ENCODE results near the gene TSR3. TPM values are rescaled to one million over a fixed set of nuclear protein-coding genes. Genes with fewer than 3 reads are reported as not detected.

TSR3 gene
- total and polyA plus RNA-seq, 2 donors (not counting 1 experiment from before 2014, with no cell fraction given) = 35.7 to 43.7 TPM

- Histone ChIP-seq H3K4me3 (ENCODE audit: control extremely low read depth in 1 of 5, extremely low read depth in 1 of 5, insufficient read depth in 1 of 5, low read depth in 2 of 5, low read length in 4 of 5) (no peak overlapping the region), H4K20me1 (ENCODE audit: control insufficient read depth, insufficient read depth, low read length, poor library complexity, severe bottlenecking) (peaks cover 44% of the 10 kb centered on the region), H3K79me2 (ENCODE audit: control insufficient read depth, insufficient read depth, low read length) (peaks cover 16% of the 10 kb centered on the region), H2AFZ (ENCODE audit: insufficient read depth, low read depth, low read length, poor library complexity, severe bottlenecking) (no peak overlapping the region), H3K4me1 (ENCODE audit: control insufficient read depth in 2 of 2, insufficient read depth in 2 of 2, low read length in 2 of 2) (no peaks in the 10 kb centered on the region), H3K36me3 (replicated peaks in 1 of 2; ENCODE audit: control extremely low read depth in 1 of 2, control insufficient read depth in 1 of 2, extremely low read depth in 1 of 2, insufficient read depth in 2 of 2, low read length in 1 of 2) (peaks cover 0 to 27% of the 10 kb centered on the region in 2 experiments), H3K9me3 (ENCODE audit: control extremely low read depth in 1 of 3, control insufficient read depth in 2 of 3, insufficient read depth in 1 of 3, low read length in 2 of 3) (no peaks in the 10 kb centered on the region), H3K27ac (ENCODE audit: low read length in 2 of 2) (no peak overlapping the region), H3K27me3 (replicated peaks in 1 of 4; ENCODE audit: control extremely low read depth in 1 of 4, control insufficient read depth in 3 of 4, insufficient read depth in 4 of 4, low read length in 3 of 4) (no peaks in the 10 kb centered on the region), H3K4me2 (replicated peaks; ENCODE audit: low read depth, low read length, poor library complexity, severe bottlenecking) (no peak overlapping the region), H3K9ac (ENCODE audit: low read length) (no peak overlapping the region)
- POLR2A ChIA-PET = interaction anchor here (0.7 kb wide), 1 partner anchor 25 kb away, joined by 3 read pairs; no protein-coding TSS in a partner anchor
- H3K4me3 Mint-ChIP-seq = no peak overlapping the region
- H3K4me1 Mint-ChIP-seq = no peaks in the 10 kb centered on the region
- WGBS (ENCODE audit: insufficient coverage) = 95% methylated on average over 8 of the region's 21 CpGs
- CTCF ChIA-PET = no interaction called here
- TF ChIP-seq EZH2 (IDR thresholded peaks at IDR 0.05; ENCODE audit: borderline replicate concordance, insufficient read depth, low read depth, low read length, poor library complexity, severe bottlenecking) (no peak), CTCF (IDR thresholded peaks at IDR 0.05) (no peak)
- ATAC-seq (ENCODE audit: low read depth) (no peak), DNase-seq (no peak)
- no peaks in the 10 kb centered on the region for H3K27me3 Mint-ChIP-seq
- H3K9me3 Mint-ChIP-seq (ENCODE audit: insufficient read depth) = no peaks in the 10 kb centered on the region
- H3K27ac Mint-ChIP-seq = no peak overlapping the region
- intact Hi-C loops (cut with micrococcal nuclease) = no loop called here
Measured at GRCh38 chr16:1372292-1372950, 20.7 kb upstream of the TSR3 start.

All from B cell (primary cell).